Kidney (tissue), 14 donors: Measurements from ENCODE around the gene KRTAP1-1. TPM values are rescaled to one million over a fixed set of nuclear protein-coding genes. Genes with fewer than 3 reads are reported as not detected.
"Not testable (repeated sequence)": the region's sequence is repeated elsewhere in the genome, so short reads cannot be mapped to it uniquely, and the experiment has no call there.

ENCODE experiments used
- DNase-seq, 5 donors: peaks; one replicate each; pipeline ENCODE4 v3.0.0-alpha.2; 2013 to 2020
- FAIRE-seq: peaks from 2 replicates; lab custom pipeline; 2012; peaks lifted over from hg19 to GRCh38; lab: Jason Lieb, UNC
- H3K27ac ChIP-seq, 2 donors: one replicate each; pipeline ENCODE4 v1.7.0; 2013; ENCODE audit warnings: low read depth in 2 of 2, low read length in 2 of 2, inconsistent platforms in 1 of 2
- H3K27me3 ChIP-seq: one replicate; pipeline ENCODE4 v1.7.1; 2013; ENCODE audit warnings: low read length, inconsistent platforms; ENCODE audit not compliant: control insufficient read depth, insufficient read depth
- H3K36me3 ChIP-seq, 3 donors: one replicate each; pipeline versions ENCODE4 v1.7.0 to v1.7.1; 2013; ENCODE audit warnings: low read length in 3 of 3, control low read depth in 1 of 3, inconsistent platforms in 1 of 3; ENCODE audit not compliant: insufficient read depth in 3 of 3, control insufficient read depth in 2 of 3
- H3K4me1 ChIP-seq, 3 donors: one replicate each; pipeline versions ENCODE4 v1.7.0 to v1.7.1; 2013; ENCODE audit warnings: low read length in 3 of 3, inconsistent platforms in 1 of 3, low read depth in 1 of 3; ENCODE audit not compliant: control insufficient read depth in 2 of 3, insufficient read depth in 2 of 3
- H3K4me3 ChIP-seq, 3 donors: one replicate each; pipeline versions ENCODE4 v1.7.0 to v1.8.1; 2013; ENCODE audit warnings: low read length in 3 of 3, control low read depth in 1 of 3, inconsistent platforms in 1 of 3
- H3K9ac ChIP-seq, 3 donors: one replicate each; pipeline versions ENCODE4 v1.7.0 to v1.7.1; 2013; ENCODE audit warnings: low read length in 3 of 3, control low read depth in 1 of 3, inconsistent platforms in 1 of 3
- H3K9me3 ChIP-seq, 3 donors: one replicate each; pipeline versions ENCODE4 v1.7.0 to v1.7.1; 2013; ENCODE audit warnings: low read length in 3 of 3, control low read depth in 1 of 3, inconsistent platforms in 1 of 3; ENCODE audit not compliant: control insufficient read depth in 2 of 3, insufficient read depth in 1 of 3
- intact Hi-C: fragments of 100-400 bp; cut with DNase I; formaldehyde crosslinking; loops from one replicate; pipeline ENCODE4 v1.11.1; 2022
- polyA plus RNA-seq: library from polyadenylated mRNA; stranded (reverse); fragments of 350-450 nt; fragmentation: Illumina TruSeq; extraction: RNeasy Lipid Tissue Mini Kit (QIAGEN cat#74804); gene quantifications from one replicate; pipeline ENCODE4 v1.2.3, GENCODE V29; 2014; ENCODE audit warnings: low read depth, low replicate concordance; ENCODE audit not compliant: insufficient read depth
- total RNA-seq: library from RNA; stranded (reverse); fragmentation: NEBNext Ultra II Directional; extraction: Animal tissue kit (Norgen Biotek cat#: 25700); gene quantifications from one replicate; pipeline ENCODE4 v1.2.1, GENCODE V29; 2021
- TF ChIP-seq, protein P1 (sequence below): IDR thresholded peaks from 3 replicates; pipeline ENCODE4 v1.5.1; 2012; ENCODE audit warnings: mild to moderate bottlenecking, moderate library complexity, borderline replicate concordance; ENCODE audit not compliant: insufficient read depth; ENCODE audit errors: extremely low read depth
- donor health status: control.
- donor health status: control.
- donor health status: control.
- donor health status: control.
- donor health status: control.
- donor health status: DM: yes; HTN: yes; CAD: no.
- donor health status: Normal renal cell carcinoma (clear cell type).

Gene KRTAP1-1
- total and polyA plus RNA-seq, 2 donors from 2014 or later = not detected

- FAIRE-seq (no peak), DNase-seq (no peak)
- Histone ChIP-seq H3K4me1 (no peaks in the 10 kb centered on the region), H3K9me3 (no peaks in the 10 kb centered on the region), H3K27me3 (no peaks in the 10 kb centered on the region), H3K27ac (no peak overlapping the region), H3K36me3 (no peaks in the 10 kb centered on the region), H3K4me3 (no peak overlapping the region), H3K9ac (no peak overlapping the region)
- intact Hi-C loops = no loop called here
- TF ChIP-seq, protein P1, sequence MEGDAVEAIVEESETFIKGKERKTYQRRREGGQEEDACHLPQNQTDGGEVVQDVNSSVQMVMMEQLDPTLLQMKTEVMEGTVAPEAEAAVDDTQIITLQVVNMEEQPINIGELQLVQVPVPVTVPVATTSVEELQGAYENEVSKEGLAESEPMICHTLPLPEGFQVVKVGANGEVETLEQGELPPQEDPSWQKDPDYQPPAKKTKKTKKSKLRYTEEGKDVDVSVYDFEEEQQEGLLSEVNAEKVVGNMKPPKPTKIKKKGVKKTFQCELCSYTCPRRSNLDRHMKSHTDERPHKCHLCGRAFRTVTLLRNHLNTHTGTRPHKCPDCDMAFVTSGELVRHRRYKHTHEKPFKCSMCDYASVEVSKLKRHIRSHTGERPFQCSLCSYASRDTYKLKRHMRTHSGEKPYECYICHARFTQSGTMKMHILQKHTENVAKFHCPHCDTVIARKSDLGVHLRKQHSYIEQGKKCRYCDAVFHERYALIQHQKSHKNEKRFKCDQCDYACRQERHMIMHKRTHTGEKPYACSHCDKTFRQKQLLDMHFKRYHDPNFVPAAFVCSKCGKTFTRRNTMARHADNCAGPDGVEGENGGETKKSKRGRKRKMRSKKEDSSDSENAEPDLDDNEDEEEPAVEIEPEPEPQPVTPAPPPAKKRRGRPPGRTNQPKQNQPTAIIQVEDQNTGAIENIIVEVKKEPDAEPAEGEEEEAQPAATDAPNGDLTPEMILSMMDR = no peak
Observed at GRCh38 chr17:41003926-41004325, 37.3 kb downstream of the KRTAP1-1 start.

- no peak for DNase-seq
- no peak for FAIRE-seq
Observed at GRCh38 chr17:41002814-41003213, 38.4 kb downstream of the KRTAP1-1 start.

GRCh38 chr17:41001795-41002194, 39.5 kb downstream of the KRTAP1-1 start:
- intact Hi-C loops = no loop called here
- DNase-seq = no peak
- Histone ChIP-seq H3K27me3 (no peaks in the 10 kb centered on the region), H3K27ac (no peak overlapping the region), H3K4me1 (no peaks in the 10 kb centered on the region), H3K4me3 (no peak overlapping the region), H3K9me3 (no peaks in the 10 kb centered on the region), H3K9ac (no peak overlapping the region), H3K36me3 (no peaks in the 10 kb centered on the region)
- TF ChIP-seq, protein P1 = no peak
- FAIRE-seq = no peak

More at GRCh38 chr17:41002814-41003213, 38.4 kb downstream of the KRTAP1-1 start:
- Histone ChIP-seq H3K9ac (no peak overlapping the region), H3K9me3 (no peaks in the 10 kb centered on the region), H3K36me3 (no peaks in the 10 kb centered on the region), H3K27me3 (no peaks in the 10 kb centered on the region), H3K27ac (no peak overlapping the region), H3K4me1 (no peaks in the 10 kb centered on the region), H3K4me3 (no peak overlapping the region)
- intact Hi-C loops = no loop called here
- TF ChIP-seq, protein P1 = no peak

- H3K9ac ChIP-seq, H3K9me3 ChIP-seq, intact Hi-C loops, H3K4me3 ChIP-seq, DNase-seq, H3K4me1 ChIP-seq, FAIRE-seq, H3K27me3 ChIP-seq, H3K27ac ChIP-seq, H3K36me3 ChIP-seq: not testable (repeated sequence)
Observed at GRCh38 chr17:40999563-40999962, 41.7 kb downstream of the KRTAP1-1 start, which contains the start of gene KRTAP3-2. TSS of gene KRTAP3-2 (minus strand) at chr17:40999906. CDS start at chr17:40999853, 53 bp downstream.
